Astrocyte (in vitro differentiated cells and primary cell): ENCODE results near the gene PKP3.

ENCODE experiments used
- CTCF ChIP-seq: IDR thresholded peaks from 2 replicates; pipeline ENCODE4 v1.5.1; 2011; ENCODE audit warnings: low read depth, mild to moderate bottlenecking, inconsistent platforms, low read length, moderate library complexity; ENCODE audit not compliant: insufficient read depth
- EZH2 ChIP-seq: IDR thresholded peaks from 2 replicates; pipeline ENCODE4 v1.6.1; 2012; ENCODE audit warnings: mild to moderate bottlenecking, low read length, inconsistent platforms; ENCODE audit not compliant: insufficient read depth

GRCh38 chr11:454043-454442 is 60.0 kb downstream of the PKP3 start:
- TF ChIP-seq CTCF: no peak
- no peak for TF ChIP-seq EZH2
